ENCODE measurements around the gene RNF213.
"Not testable (repeated sequence)": the region's sequence is repeated elsewhere in the genome, so short reads cannot be mapped to it uniquely, and the experiment has no call there.

The RNF213 gene

DNA sequence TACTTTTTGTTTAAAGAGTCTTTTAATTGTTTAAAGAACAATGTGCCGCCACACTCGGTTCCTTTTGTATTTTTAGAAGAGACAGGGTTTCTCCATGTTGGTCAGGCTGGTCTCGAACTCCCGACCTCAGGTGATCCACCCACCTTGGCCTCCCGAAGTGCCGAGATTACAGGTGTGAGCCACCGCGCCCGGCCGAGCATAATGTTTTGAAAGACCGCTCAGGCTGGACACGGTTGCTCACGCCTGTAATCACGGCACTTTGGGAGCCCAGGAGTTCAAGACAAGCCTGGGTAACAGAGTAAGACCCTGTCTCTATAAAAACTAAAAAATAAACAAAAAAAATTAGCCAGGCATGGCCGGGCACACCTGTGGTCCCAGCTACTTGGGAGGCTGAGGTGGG, 59.8 kb downstream of the RNF213 start:
- DNase-seq (ENCODE audit: low spot score): no peak

DNA sequence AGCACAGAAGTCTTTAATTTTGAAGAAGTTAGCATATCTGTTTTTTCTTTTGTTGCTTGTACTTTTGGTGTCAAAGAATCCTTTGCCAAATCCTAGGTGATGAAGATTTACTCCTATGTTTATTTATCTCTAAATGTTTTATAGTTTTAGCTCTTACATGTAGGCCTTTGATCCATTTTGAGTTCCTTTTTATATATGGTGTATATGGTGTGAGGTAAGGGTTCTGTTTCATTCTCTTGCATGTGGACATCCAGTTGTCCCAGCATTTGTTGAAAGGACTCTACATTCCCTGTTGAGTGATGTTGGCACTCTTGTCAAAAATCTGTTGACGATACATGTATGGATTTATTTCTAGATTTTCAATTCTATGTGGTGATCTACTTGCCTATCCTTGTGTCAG, 62.2 kb downstream of the RNF213 start:
- no peak for DNase-seq (ENCODE audit: low spot score)

DNA sequence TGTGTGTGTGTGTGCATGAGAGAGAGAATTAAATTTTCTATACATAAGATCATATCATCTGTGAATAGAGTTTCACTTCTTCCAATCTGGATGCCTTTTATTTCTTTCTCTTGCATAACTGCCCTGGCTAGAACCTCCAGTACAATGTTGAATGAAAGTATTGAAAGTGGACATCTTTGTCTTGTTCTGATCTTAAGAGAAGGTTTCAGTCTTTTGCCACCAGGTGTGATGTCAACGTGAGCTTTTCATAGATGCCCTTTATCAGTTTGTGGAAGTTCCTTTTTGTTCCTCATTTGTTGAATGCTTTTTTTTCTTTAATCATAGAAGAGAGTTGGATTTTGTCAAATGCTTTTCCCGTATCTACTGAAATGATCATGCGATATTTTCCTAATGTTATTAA, 63.3 kb downstream of the RNF213 start:
- DNase-seq (ENCODE audit: low spot score): no peak

DNA sequence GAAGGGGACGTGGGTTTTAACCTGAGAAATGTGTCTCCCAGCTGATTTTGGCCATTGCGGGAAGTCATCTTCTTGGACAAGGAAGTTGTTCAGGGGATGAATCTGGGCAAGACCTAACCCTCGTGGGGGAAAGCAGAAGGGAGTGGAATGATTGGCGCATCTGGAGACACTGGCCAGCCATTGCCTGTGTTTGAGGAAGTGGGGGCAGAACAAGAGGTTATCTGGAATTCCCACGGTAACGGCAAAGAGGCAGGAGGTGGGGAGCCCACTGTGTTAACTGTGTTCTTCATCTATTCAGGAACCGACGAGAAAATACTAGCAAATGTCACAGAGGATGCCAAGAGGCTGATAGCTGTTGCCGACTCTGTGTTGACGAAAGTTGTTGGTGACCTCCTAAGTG, 66.9 kb downstream of the RNF213 start:
- DNase-seq (ENCODE audit: low spot score): no peak

DNA sequence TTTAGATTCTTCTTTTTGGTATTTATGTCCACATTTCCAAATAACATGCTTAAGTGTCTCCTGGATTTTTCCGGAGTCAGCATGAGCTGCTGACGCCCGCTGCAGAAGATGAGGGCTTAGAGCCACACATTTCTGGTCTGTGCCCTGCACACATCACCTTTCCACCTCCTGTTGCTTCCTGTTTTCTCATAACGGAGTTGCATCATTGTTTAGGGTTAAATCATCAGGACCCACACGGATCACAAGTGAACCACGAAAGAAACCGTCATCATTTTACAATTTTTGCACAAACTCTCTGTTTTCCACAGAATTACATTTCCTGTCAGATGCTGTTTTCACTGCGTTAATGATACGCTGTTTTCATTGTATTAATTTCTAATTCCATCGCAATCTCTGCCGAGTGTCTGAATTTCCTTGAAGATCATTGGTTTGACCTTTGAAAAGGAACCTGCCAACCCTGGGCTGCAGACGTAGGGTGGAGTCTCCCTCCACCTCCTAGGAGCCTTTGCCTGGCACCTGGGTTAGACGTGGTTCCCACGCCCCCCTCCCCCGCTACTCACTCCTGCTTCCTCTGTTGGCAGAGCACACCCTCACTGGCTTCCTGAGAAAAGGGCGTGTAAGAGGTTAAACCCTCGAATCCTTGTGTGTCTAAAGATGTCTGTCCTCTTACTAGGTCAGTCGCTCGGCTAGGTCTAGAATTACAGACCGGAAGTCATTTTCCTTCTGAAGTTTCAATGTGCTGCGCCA, 68.2 kb downstream of the RNF213 start:
- no peak for DNase-seq (ENCODE audit: low spot score)

DNA sequence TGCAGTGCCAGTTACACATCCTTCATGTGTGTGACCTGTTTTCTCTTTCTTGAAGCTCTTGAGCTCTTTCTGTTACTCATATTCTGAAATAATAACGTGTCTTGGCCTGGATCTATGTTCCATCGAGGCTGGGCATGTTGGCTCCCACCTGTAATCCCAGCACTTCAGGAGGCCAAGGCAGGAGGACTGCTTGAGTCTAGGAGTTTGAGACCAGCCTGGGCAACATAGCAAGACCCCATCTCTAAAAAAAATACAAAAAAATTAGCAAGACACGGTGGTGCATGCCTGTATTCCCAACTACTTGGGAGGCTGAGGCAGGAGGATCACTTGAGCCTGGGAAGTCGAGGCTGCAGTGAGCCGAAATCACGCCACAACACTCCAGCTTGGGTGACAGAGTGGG, 68.8 kb downstream of the RNF213 start:
- not testable (repeated sequence) for DNase-seq (ENCODE audit: low spot score)

DNA sequence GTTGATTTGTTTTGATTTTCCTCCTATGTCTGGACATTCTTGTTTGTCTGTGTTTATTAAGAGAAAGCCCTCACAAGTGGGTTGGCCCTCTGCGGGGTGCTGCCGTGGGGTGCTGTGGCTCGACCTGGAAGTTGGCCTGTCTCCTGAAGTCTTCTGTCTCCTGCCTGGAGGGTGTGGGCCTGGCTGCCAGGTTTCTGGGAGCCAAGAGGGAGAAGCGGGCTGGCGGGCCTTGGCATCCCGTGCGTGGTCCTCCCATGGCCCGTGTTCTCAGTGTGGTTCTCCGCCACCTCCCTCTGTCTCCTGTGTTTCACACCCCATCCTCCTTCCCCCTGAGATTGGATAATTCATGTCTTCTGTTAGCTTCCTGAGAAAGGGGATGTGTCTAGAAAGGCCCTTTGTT, 69.6 kb downstream of the RNF213 start:
- DNase-seq (ENCODE audit: low spot score): no peak

DNA sequence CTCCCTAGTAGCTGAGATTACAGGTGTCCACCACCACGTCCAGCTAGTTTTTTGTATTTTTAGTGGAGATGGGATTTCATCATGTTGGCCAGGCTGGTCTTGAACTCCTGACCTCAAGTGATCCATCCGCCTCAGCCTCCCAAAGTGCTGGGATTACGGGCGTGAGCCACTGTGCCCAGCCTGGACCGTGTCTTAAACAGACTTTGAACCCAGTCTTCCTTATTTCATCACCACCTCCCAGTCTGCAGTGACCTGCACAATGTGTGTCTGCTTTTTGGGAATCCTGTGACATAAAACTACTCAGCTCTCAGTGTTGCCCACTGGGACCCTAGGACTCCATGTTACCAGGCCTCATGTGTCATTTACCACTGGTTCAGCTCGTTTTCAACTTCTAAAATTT, 70.3 kb downstream of the RNF213 start:
- DNase-seq (ENCODE audit: low spot score): not testable (repeated sequence)

DNA sequence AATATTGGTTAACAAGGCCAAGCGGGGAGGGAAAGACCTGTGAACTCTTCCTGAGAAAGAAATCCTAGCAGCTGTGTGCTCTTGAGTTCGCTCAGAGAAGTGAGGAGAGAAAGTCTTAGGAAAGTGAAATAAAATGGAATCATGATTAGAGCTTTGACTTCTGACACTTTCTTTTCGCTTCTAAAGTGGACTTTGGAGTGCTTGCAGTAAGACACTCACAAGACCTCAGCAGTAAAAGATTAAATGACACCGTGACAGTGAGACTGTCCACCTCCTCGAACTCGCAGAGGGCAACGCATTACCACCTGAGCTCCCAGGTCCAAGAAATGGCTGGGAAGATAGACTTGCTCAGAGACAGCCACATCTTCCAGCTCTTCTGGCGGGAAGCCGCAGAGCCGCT, 71.2 kb downstream of the RNF213 start:
- no peak for DNase-seq (ENCODE audit: low spot score)

DNA sequence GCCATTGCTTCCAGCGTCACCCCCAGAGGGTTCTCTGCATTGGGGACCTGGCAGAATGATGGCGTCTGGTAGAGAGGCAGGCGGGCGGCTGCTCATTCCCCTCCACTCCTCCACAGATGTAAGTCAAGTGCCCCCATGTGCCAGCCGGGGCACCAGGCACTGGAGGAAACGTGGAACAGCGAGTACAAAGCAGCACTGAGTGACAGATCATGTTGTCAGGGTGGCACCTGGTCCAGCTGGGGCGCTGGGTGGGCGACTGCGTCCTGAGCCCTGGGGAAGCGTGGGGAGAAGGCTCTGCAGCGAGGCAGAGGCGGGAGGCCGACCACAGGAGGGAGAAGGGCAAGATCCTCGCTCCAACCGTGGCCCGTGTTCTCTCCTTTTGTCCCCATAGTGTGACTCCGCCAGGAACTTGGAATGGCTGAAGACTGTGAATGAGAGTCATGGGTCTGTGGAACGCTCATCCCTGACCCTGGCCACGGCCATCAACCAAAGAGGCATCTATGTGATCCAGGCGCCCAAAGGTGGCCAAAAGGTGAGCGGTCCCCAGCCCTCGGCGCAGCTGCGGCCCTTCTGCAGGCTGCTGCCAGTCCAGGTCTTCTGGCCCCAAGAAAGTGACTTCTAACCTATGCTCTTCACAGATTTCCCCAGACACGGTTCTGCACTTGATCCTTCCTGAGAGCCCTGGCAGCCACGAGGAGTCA, 76.7 kb downstream of the RNF213 start:
- no peak for DNase-seq (ENCODE audit: low spot score)

DNA sequence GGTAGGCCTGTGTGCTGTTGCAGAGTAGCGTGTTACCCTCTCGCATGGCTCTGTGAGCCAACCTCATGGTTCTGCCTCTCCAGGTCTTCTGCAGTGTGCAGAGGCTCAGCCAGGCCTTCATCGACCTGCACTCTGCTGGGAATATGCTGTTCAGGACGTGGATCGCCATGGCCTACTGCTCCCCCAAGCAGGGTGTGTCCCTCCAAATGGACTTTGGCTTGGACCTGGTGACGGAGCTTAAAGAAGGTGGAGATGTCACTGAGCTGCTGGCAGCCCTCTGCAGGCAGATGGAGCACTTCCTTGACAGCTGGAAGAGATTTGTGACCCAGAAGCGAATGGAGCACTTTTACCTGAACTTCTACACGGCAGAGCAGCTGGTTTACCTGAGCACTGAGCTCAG, 78.5 kb downstream of the RNF213 start:
- no peak for DNase-seq (ENCODE audit: low spot score)

DNA sequence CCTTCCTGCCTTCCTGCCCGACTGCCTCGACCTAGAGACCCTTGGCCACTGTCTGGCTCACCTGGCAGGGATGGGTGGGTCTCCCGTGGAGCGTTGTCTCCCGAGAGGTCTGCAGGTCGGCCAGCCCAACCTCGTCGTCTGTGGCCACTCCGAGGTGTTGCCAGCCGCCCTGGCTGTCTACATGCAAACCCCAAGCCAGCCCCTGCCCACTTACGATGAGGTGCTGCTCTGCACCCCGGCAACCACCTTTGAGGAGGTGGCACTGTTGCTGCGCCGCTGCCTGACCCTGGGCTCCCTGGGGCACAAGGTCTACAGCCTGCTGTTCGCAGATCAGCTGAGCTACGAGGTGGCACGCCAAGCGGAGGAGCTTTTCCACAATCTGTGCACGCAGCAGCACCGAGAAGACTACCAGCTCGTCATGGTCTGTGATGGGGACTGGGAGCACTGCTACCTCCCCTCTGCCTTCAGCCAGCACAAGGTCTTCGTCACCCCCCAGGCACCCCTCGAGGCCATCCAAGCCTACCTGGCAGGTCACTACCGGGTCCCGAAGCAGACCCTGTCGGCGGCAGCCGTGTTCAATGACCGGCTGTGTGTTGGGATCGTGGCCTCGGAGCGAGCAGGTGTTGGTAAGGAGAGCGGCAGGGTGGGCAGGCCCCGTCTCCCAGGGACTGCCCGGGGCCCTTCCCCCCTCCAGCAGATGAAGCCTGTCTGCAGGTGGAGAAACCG, 79.2 kb downstream of the RNF213 start:
- no peak for DNase-seq (ENCODE audit: low spot score)

DNA sequence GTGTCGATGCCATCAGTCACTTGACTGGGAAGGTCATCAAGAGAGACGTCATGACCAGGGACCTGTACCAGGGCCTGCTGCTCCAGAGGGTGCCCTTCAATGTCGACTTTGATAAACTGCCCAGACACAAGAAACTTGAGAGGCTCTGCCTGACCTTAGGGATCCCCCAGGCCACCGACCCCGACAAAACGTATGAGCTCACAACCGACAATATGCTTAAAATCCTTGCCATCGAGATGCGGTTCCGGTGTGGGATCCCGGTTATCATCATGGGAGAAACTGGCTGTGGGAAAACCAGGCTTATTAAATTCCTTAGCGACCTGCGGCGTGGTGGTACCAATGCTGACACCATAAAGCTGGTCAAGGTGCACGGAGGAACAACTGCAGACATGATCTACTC, 84.7 kb downstream of the RNF213 start:
- no peak for DNase-seq (ENCODE audit: low spot score)

DNA sequence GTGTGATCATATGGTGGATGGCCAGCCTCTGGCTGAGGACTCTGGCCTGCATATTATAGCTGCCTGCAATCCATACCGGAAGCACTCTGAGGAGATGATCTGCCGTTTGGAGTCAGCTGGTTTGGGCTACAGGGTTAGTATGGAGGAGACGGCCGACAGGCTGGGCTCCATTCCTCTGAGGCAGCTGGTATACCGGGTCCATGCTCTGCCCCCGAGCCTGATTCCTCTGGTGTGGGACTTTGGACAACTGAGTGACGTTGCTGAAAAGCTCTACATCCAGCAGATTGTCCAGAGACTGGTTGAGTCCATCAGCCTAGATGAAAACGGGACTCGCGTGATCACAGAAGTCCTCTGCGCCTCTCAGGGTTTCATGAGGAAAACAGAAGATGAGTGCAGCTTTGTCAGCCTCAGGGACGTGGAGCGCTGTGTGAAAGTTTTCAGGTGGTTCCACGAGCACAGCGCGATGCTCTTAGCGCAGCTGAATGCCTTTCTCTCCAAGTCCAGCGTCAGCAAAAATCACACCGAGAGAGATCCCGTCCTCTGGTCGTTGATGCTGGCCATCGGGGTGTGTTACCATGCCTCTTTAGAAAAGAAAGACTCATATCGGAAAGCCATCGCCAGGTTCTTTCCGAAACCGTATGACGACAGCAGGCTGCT, 85.3 kb downstream of the RNF213 start:
- DNase-seq (ENCODE audit: low spot score): no peak

DNA sequence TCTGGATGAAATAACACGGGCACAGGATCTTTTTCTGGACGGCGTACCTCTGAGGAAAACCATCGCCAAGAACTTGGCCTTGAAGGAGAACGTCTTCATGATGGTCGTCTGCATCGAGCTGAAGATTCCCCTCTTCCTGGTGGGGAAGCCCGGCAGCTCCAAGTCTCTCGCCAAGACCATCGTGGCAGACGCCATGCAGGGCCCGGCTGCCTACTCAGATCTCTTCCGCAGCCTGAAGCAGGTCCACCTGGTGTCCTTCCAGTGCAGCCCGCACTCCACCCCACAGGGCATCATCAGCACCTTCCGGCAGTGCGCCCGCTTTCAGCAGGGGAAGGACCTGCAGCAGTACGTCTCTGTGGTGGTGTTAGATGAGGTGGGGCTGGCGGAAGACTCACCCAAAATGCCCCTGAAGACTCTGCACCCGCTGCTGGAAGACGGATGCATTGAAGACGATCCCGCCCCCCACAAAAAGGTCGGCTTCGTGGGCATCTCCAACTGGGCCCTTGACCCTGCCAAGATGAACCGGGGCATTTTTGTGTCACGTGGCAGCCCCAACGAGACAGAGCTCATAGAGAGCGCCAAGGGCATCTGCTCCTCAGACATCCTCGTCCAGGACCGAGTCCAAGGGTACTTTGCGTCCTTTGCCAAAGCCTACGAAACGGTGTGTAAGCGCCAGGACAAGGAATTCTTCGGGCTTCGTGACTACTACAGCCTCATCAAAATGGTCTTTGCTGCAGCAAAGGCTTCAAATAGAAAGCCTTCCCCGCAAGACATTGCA, 86.0 kb downstream of the RNF213 start:
- DNase-seq (ENCODE audit: low spot score): no peak

DNA sequence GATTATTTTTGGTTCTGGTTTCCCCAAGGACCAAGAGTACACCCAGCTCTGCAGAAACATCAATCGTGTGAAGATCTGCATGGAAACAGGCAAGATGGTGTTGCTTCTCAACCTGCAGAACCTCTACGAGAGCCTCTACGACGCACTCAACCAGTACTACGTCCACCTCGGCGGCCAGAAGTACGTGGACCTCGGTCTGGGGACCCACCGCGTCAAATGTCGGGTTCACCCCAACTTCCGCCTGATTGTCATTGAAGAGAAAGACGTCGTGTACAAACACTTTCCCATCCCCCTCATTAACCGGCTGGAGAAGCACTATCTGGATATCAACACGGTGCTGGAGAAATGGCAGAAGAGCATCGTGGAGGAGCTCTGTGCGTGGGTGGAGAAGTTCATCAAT, 86.9 kb downstream of the RNF213 start:
- DNase-seq (ENCODE audit: low spot score): no peak

DNA sequence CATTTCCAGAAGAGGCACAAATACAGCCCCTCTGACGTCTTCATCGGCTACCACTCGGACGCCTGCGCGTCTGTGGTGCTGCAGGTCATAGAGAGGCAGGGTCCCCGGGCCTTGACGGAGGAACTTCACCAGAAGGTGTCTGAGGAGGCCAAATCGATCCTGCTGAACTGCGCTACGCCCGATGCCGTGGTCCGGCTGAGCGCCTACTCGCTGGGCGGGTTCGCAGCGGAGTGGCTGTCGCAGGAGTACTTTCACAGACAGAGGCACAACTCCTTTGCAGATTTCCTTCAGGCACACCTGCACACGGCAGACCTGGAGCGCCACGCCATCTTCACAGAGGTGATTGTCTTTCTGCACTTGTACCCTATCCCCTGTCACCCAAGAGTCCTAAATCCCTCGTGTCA, 87.3 kb downstream of the RNF213 start:
- no peak for DNase-seq (ENCODE audit: low spot score)

DNA sequence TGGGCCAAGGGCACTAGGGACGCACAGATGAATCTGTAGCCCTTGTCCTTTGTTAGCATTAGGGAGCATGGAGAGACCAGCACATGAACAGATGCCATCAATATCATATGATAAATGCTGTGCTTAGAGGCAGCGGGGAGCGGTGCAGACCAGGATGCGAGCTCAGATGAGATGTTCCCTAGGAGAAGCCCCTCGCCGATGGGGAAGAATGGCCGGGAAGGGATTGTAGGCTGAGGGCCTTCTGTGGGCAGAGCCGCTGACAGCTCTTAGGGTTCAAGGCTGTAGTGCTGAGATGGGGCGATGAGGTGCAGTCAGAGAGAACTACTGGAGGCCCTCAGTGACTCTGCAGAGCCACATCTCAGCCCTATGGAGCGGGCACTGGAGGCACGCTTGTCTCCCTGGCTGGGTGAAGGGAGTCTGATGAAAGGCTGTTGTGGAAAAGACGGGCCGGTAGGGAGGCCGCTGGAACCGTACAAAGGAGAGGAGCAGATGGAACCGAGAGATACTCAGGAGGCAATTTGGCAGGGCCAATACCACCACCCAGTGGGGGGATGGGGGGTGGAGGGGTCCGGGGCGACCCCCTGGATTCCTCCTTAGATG, 88.0 kb downstream of the RNF213 start:
- no peak for DNase-seq (ENCODE audit: low spot score)

DNA sequence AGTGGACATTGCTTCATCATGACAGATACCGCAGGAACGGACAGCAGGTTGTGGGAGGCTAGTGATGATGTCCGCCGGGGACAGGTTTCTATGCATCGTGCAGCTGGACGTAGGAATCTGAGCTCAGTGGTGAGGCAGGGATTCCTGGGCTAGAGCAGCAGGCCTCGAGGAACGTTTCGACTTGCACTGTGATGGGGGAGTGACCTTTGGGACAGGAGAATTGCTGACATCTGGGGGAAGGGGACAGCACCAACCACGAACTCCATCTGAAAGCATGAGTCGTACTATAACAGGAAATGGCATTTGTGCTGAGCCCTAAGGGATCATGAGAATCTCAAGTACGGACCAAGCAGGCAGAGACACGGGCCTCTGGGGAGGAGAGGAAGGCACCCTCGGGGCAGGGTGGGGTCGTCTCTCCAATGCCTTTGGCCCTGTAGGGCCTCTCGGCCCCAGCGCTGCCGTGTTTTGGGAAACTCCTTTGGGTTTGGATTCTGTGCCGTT, 88.5 kb downstream of the RNF213 start:
- no peak for DNase-seq (ENCODE audit: low spot score)

DNA sequence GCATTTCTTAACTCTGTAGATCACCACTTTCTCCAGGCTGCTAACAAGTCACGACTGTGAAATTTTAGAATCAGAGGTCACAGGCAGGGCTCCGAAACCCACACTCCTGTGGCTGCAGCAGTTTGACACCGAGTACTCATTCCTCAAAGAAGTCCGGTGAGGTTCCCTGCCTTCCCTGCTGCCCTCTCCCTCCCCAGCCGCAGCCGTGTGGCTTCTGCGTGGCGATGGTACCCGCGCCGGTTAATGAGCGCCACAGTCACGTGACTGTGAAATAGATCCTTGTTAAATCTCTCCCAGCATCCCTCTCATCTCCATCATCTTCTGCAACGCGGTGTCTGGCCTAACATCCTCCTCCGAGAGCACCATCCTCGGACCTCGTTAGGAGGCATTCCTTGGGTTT, 89.1 kb downstream of the RNF213 start:
- no peak for DNase-seq (ENCODE audit: low spot score)

DNA sequence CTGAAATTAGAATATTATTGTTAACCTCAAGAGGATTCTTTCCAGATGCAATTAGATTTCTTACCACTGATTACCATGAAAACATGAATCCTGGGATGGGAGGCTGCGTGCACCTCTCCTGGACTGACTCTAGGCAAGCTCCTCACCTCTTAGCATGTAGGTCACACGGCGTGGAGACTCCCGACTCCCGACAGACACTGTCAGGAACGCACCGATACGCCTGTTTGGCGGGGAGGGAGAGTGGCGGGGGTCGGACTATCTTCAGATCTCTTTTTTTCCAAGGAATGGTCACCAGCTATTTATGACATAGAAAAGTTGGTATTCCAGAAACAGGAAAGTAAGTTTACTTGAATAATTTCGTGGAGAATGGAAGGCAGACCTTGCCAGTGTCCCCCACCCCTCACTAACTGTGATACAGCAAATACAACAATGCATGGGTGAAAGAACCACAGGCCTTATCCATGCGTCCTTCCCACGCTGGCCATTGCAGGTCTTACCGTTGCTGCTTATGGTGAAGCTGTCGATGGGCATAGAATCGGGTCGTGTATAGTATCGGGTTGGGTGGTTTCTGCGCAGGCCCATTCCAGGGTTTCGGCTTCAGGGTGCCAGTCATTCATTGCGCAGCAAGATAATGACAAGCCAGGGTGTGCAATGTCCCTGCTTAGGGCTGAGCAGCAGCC, 91.7 kb downstream of the RNF213 start:
- no peak for DNase-seq (ENCODE audit: low spot score)
